Hindlimb muscle (tissue), 1 donor: Measurements from ENCODE around the gene KCNQ1. TPM values are rescaled to one million over a fixed set of nuclear protein-coding genes. Genes with fewer than 3 reads are reported as not detected.

Source experiments
- DNase-seq: peaks from one replicate; pipeline ENCODE4 v3.0.0-alpha.2; 2013
- polyA plus RNA-seq: library from polyadenylated mRNA; unstranded; fragments of 120-200 nt; gene quantifications from one replicate; pipeline ENCODE4 v1.2.1, GENCODE V29; 2013; ENCODE audit not compliant: insufficient read length

Gene KCNQ1
- polyA plus RNA-seq, 1 donor: 2.9 TPM

- no peak for DNase-seq
Measured at GRCh38 chr11:2741377-2742131, 296.7 kb downstream of the KCNQ1 start.

- DNase-seq: no peak
Measured at GRCh38 chr11:2742201-2742600, 297.4 kb downstream of the KCNQ1 start.

- no peak for DNase-seq
Measured at GRCh38 chr11:2742611-2743426, 298.0 kb downstream of the KCNQ1 start.

- no peak for DNase-seq
Measured at GRCh38 chr11:2743427-2744110, 298.8 kb downstream of the KCNQ1 start.

GRCh38 chr11:2744166-2744565 lies 299.4 kb downstream of the KCNQ1 start:
- no peak for DNase-seq

- no peak for DNase-seq
Measured at GRCh38 chr11:2745511-2745910, 300.7 kb downstream of the KCNQ1 start.

- DNase-seq: no peak
Measured at GRCh38 chr11:2746401-2747247, 301.8 kb downstream of the KCNQ1 start.

- no peak for DNase-seq
Measured at GRCh38 chr11:2747248-2748027, 302.6 kb downstream of the KCNQ1 start.

GRCh38 chr11:2748061-2748813 lies 303.4 kb downstream of the KCNQ1 start:
- DNase-seq: no peak

- no peak for DNase-seq
Measured at GRCh38 chr11:2748814-2749554, 304.2 kb downstream of the KCNQ1 start.

GRCh38 chr11:2750101-2750681 lies 305.4 kb downstream of the KCNQ1 start:
- no peak for DNase-seq

- DNase-seq: no peak
Measured at GRCh38 chr11:2750682-2751522, 306.1 kb downstream of the KCNQ1 start.

- no peak for DNase-seq
Measured at GRCh38 chr11:2751523-2752203, 306.9 kb downstream of the KCNQ1 start.

GRCh38 chr11:2752204-2752770 lies 307.5 kb downstream of the KCNQ1 start:
- no peak for DNase-seq

- DNase-seq: no peak
Measured at GRCh38 chr11:2752923-2753322, 308.1 kb downstream of the KCNQ1 start.

GRCh38 chr11:2754008-2754407 lies 309.2 kb downstream of the KCNQ1 start:
- no peak for DNase-seq

- DNase-seq: no peak
Measured at GRCh38 chr11:2755071-2755470, 310.3 kb downstream of the KCNQ1 start.

GRCh38 chr11:2758751-2759150 lies 313.9 kb downstream of the KCNQ1 start:
- no peak for DNase-seq
